Ascending aorta (tissue), 2 donors: ENCODE results near the gene NOCT. TPM values are rescaled to one million over a fixed set of nuclear protein-coding genes. Genes with fewer than 3 reads are reported as not detected.

ENCODE experiments used
- DNase-seq, 2 donors: peaks; one replicate each; pipeline ENCODE4 v3.0.0-alpha.2; 2019; ENCODE audit warnings: low spot score in 2 of 2
- H3K27ac ChIP-seq, 2 donors: fragments of 200-600 bp; sonication (generic); one replicate each; pipeline ENCODE4 v1.5.1; 2016 to 2017; ENCODE audit warnings: mild to moderate bottlenecking in 1 of 2
- H3K27me3 ChIP-seq: fragments of 200-600 bp; sonication (generic); one replicate; pipeline ENCODE4 v1.5.1; 2017
- H3K36me3 ChIP-seq, 2 donors: fragments of 200-600 bp; sonication (generic); one replicate each; pipeline ENCODE4 v1.5.1; 2016
- H3K4me1 ChIP-seq, 2 donors: fragments of 200-600 bp; sonication (generic); one replicate each; pipeline ENCODE4 v1.5.1; 2016 to 2017; ENCODE audit warnings: mild to moderate bottlenecking in 1 of 2
- H3K4me3 ChIP-seq, 2 donors: fragments of 200-600 bp; sonication (generic); one replicate each; pipeline ENCODE4 v1.5.1; 2016 to 2017; ENCODE audit warnings: mild to moderate bottlenecking in 1 of 2
- H3K9me3 ChIP-seq, 2 donors: fragments of 200-600 bp; sonication (generic); one replicate each; pipeline ENCODE4 v1.5.1; 2016
- CTCF ChIP-seq, 3 experiments: fragments of 200-600 bp in 2 of 3; fragments of 450-650 bp in 1 of 3; sonication (generic) in 2 of 3; IDR thresholded peaks; one replicate each; pipeline ENCODE4 v1.5.1; 2016 to 2019; ENCODE audit warnings: antibody characterized with exemption in 3 of 3, mild to moderate bottlenecking in 1 of 3, moderate library complexity in 1 of 3
- intact Hi-C: fragments of 100-400 bp; cut with DNase I; formaldehyde crosslinking; loops from one replicate; pipeline ENCODE4 v1.15.1; 2023
- total RNA-seq: library from RNA; depleted of rRNA; stranded (reverse); fragments of >200 nt; gene quantifications from one replicate; pipeline ENCODE4 v1.1.0, GENCODE V29; 2016

NOCT gene
- total RNA-seq, 1 donor from 2014 or later, result 9.9 TPM

- peaks cover 0 to 6% of the 10 kb centered on the region in 2 donors for H3K4me1 ChIP-seq
- peak; percentile 12 to 77 for DNase-seq
- no peaks in the 10 kb centered on the region for H3K9me3 ChIP-seq
- H3K4me3 ChIP-seq, result peak overlapping the region; percentile 83 to 92
- intact Hi-C loops, result loop anchor here (1.0 to 10.0 kb wide), 5 partner anchors 51 to 471 kb away; partner anchors contain the start of genes NAA15 and SETD7
- peak in 2 of 3 experiments; percentile 19 to 22 for TF ChIP-seq CTCF (IDR thresholded peaks at IDR 0.05)
- no peaks in the 10 kb centered on the region for H3K36me3 ChIP-seq
- H3K27ac ChIP-seq, result peak overlapping the region; percentile 81 to 97
- H3K27me3 ChIP-seq, result no peaks in the 10 kb centered on the region
These were observed 68.0 kb downstream of the NOCT start for GRCh38 chr4:139083607-139083955.

- Histone ChIP-seq H3K9me3 (no peaks in the 10 kb centered on the region), H3K27me3 (no peaks in the 10 kb centered on the region), H3K36me3 (no peaks in the 10 kb centered on the region), H3K4me1 (peaks cover 0 to 6% of the 10 kb centered on the region in 2 donors), H3K27ac (peak overlapping the region; percentile 81 to 97), H3K4me3 (peak overlapping the region; percentile 83 to 92)
- TF ChIP-seq CTCF (IDR thresholded peaks at IDR 0.05), result peak in 2 of 3 experiments; percentile 25 to 40
- intact Hi-C loops, result loop anchor here (1.0 to 10.0 kb wide), 6 partner anchors 52 to 471 kb away; partner anchors contain the start of genes NAA15, NOCT and SETD7
- DNase-seq, result peak; percentile 60 to 93
These were observed 68.6 kb downstream of the NOCT start for GRCh38 chr4:139083956-139084803.

GRCh38 chr4:139084804-139085093 lies 69.2 kb downstream of the NOCT start:
- intact Hi-C loops, result loop anchor here (1.0 to 10.0 kb wide), 5 partner anchors 52 to 1557 kb away; partner anchors contain the start of genes NOCT and SETD7
- peak overlapping the region; percentile 83 to 92 for H3K4me3 ChIP-seq
- H3K4me1 ChIP-seq, result peaks cover 0 to 6% of the 10 kb centered on the region in 2 donors
- no peaks in the 10 kb centered on the region for H3K36me3 ChIP-seq
- no peaks in the 10 kb centered on the region for H3K9me3 ChIP-seq
- no peak for DNase-seq
- no peaks in the 10 kb centered on the region for H3K27me3 ChIP-seq
- peak overlapping the region; percentile 81 to 97 for H3K27ac ChIP-seq
- no peak for TF ChIP-seq CTCF (IDR thresholded peaks at IDR 0.05)

GRCh38 chr4:139085141-139085540 lies 69.6 kb downstream of the NOCT start:
- H3K9me3 ChIP-seq, result no peaks in the 10 kb centered on the region
- H3K4me1 ChIP-seq, result peaks cover 0 to 6% of the 10 kb centered on the region in 2 donors
- no peaks in the 10 kb centered on the region for H3K27me3 ChIP-seq
- TF ChIP-seq CTCF (IDR thresholded peaks at IDR 0.05), result peak in 1 of 3 experiments; percentile 15
- DNase-seq, result no peak
- H3K27ac ChIP-seq, result peak overlapping the region; percentile 81 to 97
- intact Hi-C loops, result loop anchor here (5.0 to 10.0 kb wide), 2 partner anchors 470 to 1558 kb away; partner anchors contain the start of gene SETD7
- no peaks in the 10 kb centered on the region for H3K36me3 ChIP-seq
- H3K4me3 ChIP-seq, result peak overlapping the region; percentile 83 to 92

GRCh38 chr4:139092271-139092670 lies 76.7 kb downstream of the NOCT start:
- Histone ChIP-seq H3K27me3 (no peaks in the 10 kb centered on the region), H3K4me3 (no peak overlapping the region), H3K9me3 (no peaks in the 10 kb centered on the region), H3K4me1 (no peaks in the 10 kb centered on the region), H3K27ac (no peak overlapping the region), H3K36me3 (peaks cover 0 to 11% of the 10 kb centered on the region in 2 donors)
- DNase-seq, result no peak
- no peak for TF ChIP-seq CTCF (IDR thresholded peaks at IDR 0.05)
- intact Hi-C loops, result no loop called here

Other genes with a start within 250 kb of the NOCT start
- gene ELF2, start 161.4 kb downstream of the NOCT start, total RNA-seq, result 20.3 TPM